ENCODE measurements around the gene CYTH4. TPM values are rescaled to one million over a fixed set of nuclear protein-coding genes. Genes with fewer than 3 reads are reported as not detected.

Gene CYTH4
- total and polyA plus RNA-seq, 2 of the 8 experiments (the other 6 are each of a cell fraction or from before 2014, with no cell fraction given): 0.09 TPM; not detected in 1

DNA sequence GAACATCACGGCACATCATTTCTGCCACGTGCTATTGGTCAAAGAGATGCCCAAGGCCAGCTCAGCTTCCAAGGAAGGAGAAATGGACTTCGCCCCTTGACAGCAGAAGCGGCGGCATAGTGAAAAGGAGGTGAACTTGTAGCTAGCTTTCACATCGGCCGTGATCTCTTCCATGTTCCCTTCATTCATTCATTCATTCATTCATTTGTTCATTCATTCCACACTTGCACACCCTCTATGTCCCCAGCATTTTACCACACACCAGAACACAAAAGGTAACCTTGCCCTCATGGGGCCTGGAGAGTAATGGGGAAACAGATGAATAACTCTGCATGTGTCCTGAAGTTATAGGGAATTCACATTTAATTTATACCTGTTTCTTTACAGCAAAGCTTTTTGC, 1.1 kb upstream of the CYTH4 start (continued):
- TF ChIP-seq, protein P1, sequence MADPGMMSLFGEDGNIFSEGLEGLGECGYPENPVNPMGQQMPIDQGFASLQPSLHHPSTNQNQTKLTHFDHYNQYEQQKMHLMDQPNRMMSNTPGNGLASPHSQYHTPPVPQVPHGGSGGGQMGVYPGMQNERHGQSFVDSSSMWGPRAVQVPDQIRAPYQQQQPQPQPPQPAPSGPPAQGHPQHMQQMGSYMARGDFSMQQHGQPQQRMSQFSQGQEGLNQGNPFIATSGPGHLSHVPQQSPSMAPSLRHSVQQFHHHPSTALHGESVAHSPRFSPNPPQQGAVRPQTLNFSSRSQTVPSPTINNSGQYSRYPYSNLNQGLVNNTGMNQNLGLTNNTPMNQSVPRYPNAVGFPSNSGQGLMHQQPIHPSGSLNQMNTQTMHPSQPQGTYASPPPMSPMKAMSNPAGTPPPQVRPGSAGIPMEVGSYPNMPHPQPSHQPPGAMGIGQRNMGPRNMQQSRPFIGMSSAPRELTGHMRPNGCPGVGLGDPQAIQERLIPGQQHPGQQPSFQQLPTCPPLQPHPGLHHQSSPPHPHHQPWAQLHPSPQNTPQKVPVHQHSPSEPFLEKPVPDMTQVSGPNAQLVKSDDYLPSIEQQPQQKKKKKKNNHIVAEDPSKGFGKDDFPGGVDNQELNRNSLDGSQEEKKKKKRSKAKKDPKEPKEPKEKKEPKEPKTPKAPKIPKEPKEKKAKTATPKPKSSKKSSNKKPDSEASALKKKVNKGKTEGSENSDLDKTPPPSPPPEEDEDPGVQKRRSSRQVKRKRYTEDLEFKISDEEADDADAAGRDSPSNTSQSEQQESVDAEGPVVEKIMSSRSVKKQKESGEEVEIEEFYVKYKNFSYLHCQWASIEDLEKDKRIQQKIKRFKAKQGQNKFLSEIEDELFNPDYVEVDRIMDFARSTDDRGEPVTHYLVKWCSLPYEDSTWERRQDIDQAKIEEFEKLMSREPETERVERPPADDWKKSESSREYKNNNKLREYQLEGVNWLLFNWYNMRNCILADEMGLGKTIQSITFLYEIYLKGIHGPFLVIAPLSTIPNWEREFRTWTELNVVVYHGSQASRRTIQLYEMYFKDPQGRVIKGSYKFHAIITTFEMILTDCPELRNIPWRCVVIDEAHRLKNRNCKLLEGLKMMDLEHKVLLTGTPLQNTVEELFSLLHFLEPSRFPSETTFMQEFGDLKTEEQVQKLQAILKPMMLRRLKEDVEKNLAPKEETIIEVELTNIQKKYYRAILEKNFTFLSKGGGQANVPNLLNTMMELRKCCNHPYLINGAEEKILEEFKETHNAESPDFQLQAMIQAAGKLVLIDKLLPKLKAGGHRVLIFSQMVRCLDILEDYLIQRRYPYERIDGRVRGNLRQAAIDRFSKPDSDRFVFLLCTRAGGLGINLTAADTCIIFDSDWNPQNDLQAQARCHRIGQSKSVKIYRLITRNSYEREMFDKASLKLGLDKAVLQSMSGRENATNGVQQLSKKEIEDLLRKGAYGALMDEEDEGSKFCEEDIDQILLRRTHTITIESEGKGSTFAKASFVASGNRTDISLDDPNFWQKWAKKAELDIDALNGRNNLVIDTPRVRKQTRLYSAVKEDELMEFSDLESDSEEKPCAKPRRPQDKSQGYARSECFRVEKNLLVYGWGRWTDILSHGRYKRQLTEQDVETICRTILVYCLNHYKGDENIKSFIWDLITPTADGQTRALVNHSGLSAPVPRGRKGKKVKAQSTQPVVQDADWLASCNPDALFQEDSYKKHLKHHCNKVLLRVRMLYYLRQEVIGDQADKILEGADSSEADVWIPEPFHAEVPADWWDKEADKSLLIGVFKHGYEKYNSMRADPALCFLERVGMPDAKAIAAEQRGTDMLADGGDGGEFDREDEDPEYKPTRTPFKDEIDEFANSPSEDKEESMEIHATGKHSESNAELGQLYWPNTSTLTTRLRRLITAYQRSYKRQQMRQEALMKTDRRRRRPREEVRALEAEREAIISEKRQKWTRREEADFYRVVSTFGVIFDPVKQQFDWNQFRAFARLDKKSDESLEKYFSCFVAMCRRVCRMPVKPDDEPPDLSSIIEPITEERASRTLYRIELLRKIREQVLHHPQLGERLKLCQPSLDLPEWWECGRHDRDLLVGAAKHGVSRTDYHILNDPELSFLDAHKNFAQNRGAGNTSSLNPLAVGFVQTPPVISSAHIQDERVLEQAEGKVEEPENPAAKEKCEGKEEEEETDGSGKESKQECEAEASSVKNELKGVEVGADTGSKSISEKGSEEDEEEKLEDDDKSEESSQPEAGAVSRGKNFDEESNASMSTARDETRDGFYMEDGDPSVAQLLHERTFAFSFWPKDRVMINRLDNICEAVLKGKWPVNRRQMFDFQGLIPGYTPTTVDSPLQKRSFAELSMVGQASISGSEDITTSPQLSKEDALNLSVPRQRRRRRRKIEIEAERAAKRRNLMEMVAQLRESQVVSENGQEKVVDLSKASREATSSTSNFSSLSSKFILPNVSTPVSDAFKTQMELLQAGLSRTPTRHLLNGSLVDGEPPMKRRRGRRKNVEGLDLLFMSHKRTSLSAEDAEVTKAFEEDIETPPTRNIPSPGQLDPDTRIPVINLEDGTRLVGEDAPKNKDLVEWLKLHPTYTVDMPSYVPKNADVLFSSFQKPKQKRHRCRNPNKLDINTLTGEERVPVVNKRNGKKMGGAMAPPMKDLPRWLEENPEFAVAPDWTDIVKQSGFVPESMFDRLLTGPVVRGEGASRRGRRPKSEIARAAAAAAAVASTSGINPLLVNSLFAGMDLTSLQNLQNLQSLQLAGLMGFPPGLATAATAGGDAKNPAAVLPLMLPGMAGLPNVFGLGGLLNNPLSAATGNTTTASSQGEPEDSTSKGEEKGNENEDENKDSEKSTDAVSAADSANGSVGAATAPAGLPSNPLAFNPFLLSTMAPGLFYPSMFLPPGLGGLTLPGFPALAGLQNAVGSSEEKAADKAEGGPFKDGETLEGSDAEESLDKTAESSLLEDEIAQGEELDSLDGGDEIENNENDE (IDR thresholded peaks at IDR 0.05; ENCODE audit: insufficient replicate concordance, low read length): no peak
- TF ChIP-seq POLR2AphosphoS5 (IDR thresholded peaks at IDR 0.05; ENCODE audit: low read depth, low read length) (no peak), SIRT6 (IDR thresholded peaks at IDR 0.05; ENCODE audit: low read length) (no peak), CBX5 (IDR thresholded peaks at IDR 0.05; ENCODE audit: low read depth, low read length) (no peak), SIN3A (conservative IDR thresholded peaks at IDR 0.05 in 1 of 2, IDR thresholded peaks at IDR 0.05 in 1 of 2; ENCODE audit: low read depth in 1 of 2, low read length in 2 of 2) (no peak), BRCA1 (IDR thresholded peaks at IDR 0.05; ENCODE audit: low read depth, low read length) (no peak), SIX5 (IDR thresholded peaks at IDR 0.05; ENCODE audit: low read depth, low read length) (no peak), GABPA (IDR thresholded peaks at IDR 0.05; ENCODE audit: borderline replicate concordance, insufficient read depth, low read length) (no peak), CHD2 (IDR thresholded peaks at IDR 0.05; ENCODE audit: low read length) (no peak), SP2 (IDR thresholded peaks at IDR 0.05; ENCODE audit: low read length) (no peak)

Data from H1 (cell line).